Ascending aorta (tissue), 2 donors: ENCODE measurements around the gene ARHGAP15. TPM values are rescaled to one million over a fixed set of nuclear protein-coding genes. Genes with fewer than 3 reads are reported as not detected.

Experiments
- DNase-seq, 2 donors: peaks; one replicate each; pipeline ENCODE4 v3.0.0-alpha.2; 2019; ENCODE audit warnings: low spot score in 2 of 2
- H3K27ac ChIP-seq, 2 donors: fragments of 200-600 bp; sonication (generic); one replicate each; pipeline ENCODE4 v1.5.1; 2016 to 2017; ENCODE audit warnings: mild to moderate bottlenecking in 1 of 2
- H3K27me3 ChIP-seq: fragments of 200-600 bp; sonication (generic); one replicate; pipeline ENCODE4 v1.5.1; 2017
- H3K36me3 ChIP-seq, 2 donors: fragments of 200-600 bp; sonication (generic); one replicate each; pipeline ENCODE4 v1.5.1; 2016
- H3K4me1 ChIP-seq, 2 donors: fragments of 200-600 bp; sonication (generic); one replicate each; pipeline ENCODE4 v1.5.1; 2016 to 2017; ENCODE audit warnings: mild to moderate bottlenecking in 1 of 2
- H3K4me3 ChIP-seq, 2 donors: fragments of 200-600 bp; sonication (generic); one replicate each; pipeline ENCODE4 v1.5.1; 2016 to 2017; ENCODE audit warnings: mild to moderate bottlenecking in 1 of 2
- H3K9me3 ChIP-seq, 2 donors: fragments of 200-600 bp; sonication (generic); one replicate each; pipeline ENCODE4 v1.5.1; 2016
- intact Hi-C: fragments of 100-400 bp; cut with DNase I; formaldehyde crosslinking; loops from one replicate; pipeline ENCODE4 v1.15.1; 2023
- total RNA-seq: library from RNA; depleted of rRNA; stranded (reverse); fragments of >200 nt; gene quantifications from one replicate; pipeline ENCODE4 v1.1.0, GENCODE V29; 2016
- TF ChIP-seq, protein P1 (sequence below), 3 experiments: fragments of 200-600 bp in 2 of 3; fragments of 450-650 bp in 1 of 3; sonication (generic) in 2 of 3; IDR thresholded peaks; one replicate each; pipeline ENCODE4 v1.5.1; 2016 to 2019; ENCODE audit warnings: antibody characterized with exemption in 3 of 3, mild to moderate bottlenecking in 1 of 3, moderate library complexity in 1 of 3

Gene ARHGAP15
- total RNA-seq, 1 donor from 2014 or later = 1.4 TPM

GRCh38 chr2:143151111-143151752, 22.0 kb downstream of the ARHGAP15 start:
- no peak for DNase-seq
- Histone ChIP-seq H3K4me3 (no peak overlapping the region), H3K36me3 (no peaks in the 10 kb centered on the region), H3K9me3 (no peaks in the 10 kb centered on the region), H3K27ac (no peak overlapping the region), H3K4me1 (no peaks in the 10 kb centered on the region), H3K27me3 (no peaks in the 10 kb centered on the region)
- intact Hi-C loops = no loop called here
- TF ChIP-seq, protein P1, sequence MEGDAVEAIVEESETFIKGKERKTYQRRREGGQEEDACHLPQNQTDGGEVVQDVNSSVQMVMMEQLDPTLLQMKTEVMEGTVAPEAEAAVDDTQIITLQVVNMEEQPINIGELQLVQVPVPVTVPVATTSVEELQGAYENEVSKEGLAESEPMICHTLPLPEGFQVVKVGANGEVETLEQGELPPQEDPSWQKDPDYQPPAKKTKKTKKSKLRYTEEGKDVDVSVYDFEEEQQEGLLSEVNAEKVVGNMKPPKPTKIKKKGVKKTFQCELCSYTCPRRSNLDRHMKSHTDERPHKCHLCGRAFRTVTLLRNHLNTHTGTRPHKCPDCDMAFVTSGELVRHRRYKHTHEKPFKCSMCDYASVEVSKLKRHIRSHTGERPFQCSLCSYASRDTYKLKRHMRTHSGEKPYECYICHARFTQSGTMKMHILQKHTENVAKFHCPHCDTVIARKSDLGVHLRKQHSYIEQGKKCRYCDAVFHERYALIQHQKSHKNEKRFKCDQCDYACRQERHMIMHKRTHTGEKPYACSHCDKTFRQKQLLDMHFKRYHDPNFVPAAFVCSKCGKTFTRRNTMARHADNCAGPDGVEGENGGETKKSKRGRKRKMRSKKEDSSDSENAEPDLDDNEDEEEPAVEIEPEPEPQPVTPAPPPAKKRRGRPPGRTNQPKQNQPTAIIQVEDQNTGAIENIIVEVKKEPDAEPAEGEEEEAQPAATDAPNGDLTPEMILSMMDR (IDR thresholded peaks at IDR 0.05) = no peak

GRCh38 chr2:143152219-143152618, 23.0 kb downstream of the ARHGAP15 start:
- Histone ChIP-seq H3K4me1 (no peaks in the 10 kb centered on the region), H3K4me3 (no peak overlapping the region), H3K27ac (no peak overlapping the region), H3K9me3 (no peaks in the 10 kb centered on the region), H3K27me3 (no peaks in the 10 kb centered on the region), H3K36me3 (no peaks in the 10 kb centered on the region)
- no peak for DNase-seq
- intact Hi-C loops = no loop called here
- TF ChIP-seq, protein P1 (IDR thresholded peaks at IDR 0.05) = no peak

- intact Hi-C loops = no loop called here
- TF ChIP-seq, protein P1 (IDR thresholded peaks at IDR 0.05) = no peak
These were observed 23.4 kb downstream of the ARHGAP15 start for GRCh38 chr2:143152637-143153036.

DNA sequence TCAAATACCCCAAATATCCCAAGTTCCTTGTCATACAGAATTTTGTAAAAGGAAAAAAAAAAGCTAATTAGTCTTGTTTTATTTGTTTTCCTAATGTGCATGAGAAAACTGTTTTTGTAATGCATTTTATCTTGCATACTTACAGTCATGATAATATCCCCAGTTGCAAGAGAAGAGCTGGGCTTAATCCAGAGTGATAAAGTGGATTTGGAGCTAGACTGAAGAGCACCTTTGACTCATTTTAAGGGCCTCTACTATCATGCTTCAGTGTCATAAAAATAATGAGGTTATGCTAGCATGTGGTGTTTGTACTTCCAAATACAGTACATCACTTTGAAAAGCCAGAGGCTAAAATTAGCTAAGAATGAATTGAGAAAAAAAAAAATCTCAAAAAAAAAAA, 26.4 kb downstream of the ARHGAP15 start:
- Histone ChIP-seq H3K9me3 (no peaks in the 10 kb centered on the region), H3K27ac (no peak overlapping the region), H3K36me3 (no peaks in the 10 kb centered on the region), H3K27me3 (no peaks in the 10 kb centered on the region), H3K4me3 (no peak overlapping the region), H3K4me1 (no peaks in the 10 kb centered on the region)
- intact Hi-C loops = no loop called here
- TF ChIP-seq, protein P1 (IDR thresholded peaks at IDR 0.05) = no peak
- no peak for DNase-seq

More at GRCh38 chr2:143152637-143153036, 23.4 kb downstream of the ARHGAP15 start:
- Histone ChIP-seq H3K4me3 (no peak overlapping the region), H3K4me1 (no peaks in the 10 kb centered on the region), H3K36me3 (no peaks in the 10 kb centered on the region), H3K9me3 (no peaks in the 10 kb centered on the region), H3K27me3 (no peaks in the 10 kb centered on the region), H3K27ac (no peak overlapping the region)
- DNase-seq = no peak

- H3K27ac ChIP-seq = no peak overlapping the region
- no peaks in the 10 kb centered on the region for H3K4me1 ChIP-seq
- TF ChIP-seq, protein P1 (IDR thresholded peaks at IDR 0.05) = no peak
- no peaks in the 10 kb centered on the region for H3K27me3 ChIP-seq
- H3K36me3 ChIP-seq = no peaks in the 10 kb centered on the region
- no peaks in the 10 kb centered on the region for H3K9me3 ChIP-seq
- intact Hi-C loops = no loop called here
- DNase-seq = no peak
- H3K4me3 ChIP-seq = no peak overlapping the region
These were observed 27.8 kb downstream of the ARHGAP15 start for GRCh38 chr2:143157001-143157400.

GRCh38 chr2:143157418-143157817, 28.2 kb downstream of the ARHGAP15 start:
- intact Hi-C loops = no loop called here
- Histone ChIP-seq H3K27me3 (no peaks in the 10 kb centered on the region), H3K4me3 (no peak overlapping the region), H3K27ac (no peak overlapping the region), H3K36me3 (no peaks in the 10 kb centered on the region), H3K4me1 (no peaks in the 10 kb centered on the region), H3K9me3 (no peaks in the 10 kb centered on the region)
- DNase-seq = no peak
- TF ChIP-seq, protein P1 (IDR thresholded peaks at IDR 0.05) = no peak
